HPDE6-E6E7 (cell line): ENCODE measurements around the gene PHF12.

Experiments used
- DNase-seq: peaks from one replicate; pipeline ENCODE4 v3.0.0; 2011; ENCODE audit warnings: missing footprints; ENCODE audit errors: extremely low spot score

Gene PHF12

GRCh38 chr17:28975031-28975430 lies 23.7 kb upstream of the PHF12 start:
- no peak for DNase-seq

- DNase-seq = no peak
These were observed 23.1 kb upstream of the PHF12 start for GRCh38 chr17:28974451-28974850.

GRCh38 chr17:28973425-28973824 lies 22.1 kb upstream of the PHF12 start:
- no peak for DNase-seq

- DNase-seq = no peak
These were observed 21.1 kb upstream of the PHF12 start for GRCh38 chr17:28972437-28972836.

- no peak for DNase-seq
These were observed 19.6 kb upstream of the PHF12 start for GRCh38 chr17:28970879-28971278.

GRCh38 chr17:28969706-28970393 lies 18.5 kb upstream of the PHF12 start:
- no peak for DNase-seq

- no peak for DNase-seq
These were observed 17.6 kb upstream of the PHF12 start for GRCh38 chr17:28968914-28969295.

- DNase-seq = no peak
These were observed 17.1 kb upstream of the PHF12 start for GRCh38 chr17:28968231-28968913.

- DNase-seq = no peak
These were observed 16.2 kb upstream of the PHF12 start for GRCh38 chr17:28967221-28968135.

- no peak for DNase-seq
These were observed 12.5 kb upstream of the PHF12 start for GRCh38 chr17:28963841-28964240.

- DNase-seq = no peak
These were observed 11.8 kb upstream of the PHF12 start for GRCh38 chr17:28963055-28963611.

- no peak for DNase-seq
These were observed 10.1 kb upstream of the PHF12 start for GRCh38 chr17:28961391-28961790.

GRCh38 chr17:28960256-28961061 lies 9.1 kb upstream of the PHF12 start:
- no peak for DNase-seq

- DNase-seq = no peak
These were observed 8.2 kb upstream of the PHF12 start for GRCh38 chr17:28959471-28959871.

- DNase-seq = no peak
These were observed 7.6 kb upstream of the PHF12 start for GRCh38 chr17:28958820-28959455.

- DNase-seq = no peak
These were observed 6.7 kb upstream of the PHF12 start for GRCh38 chr17:28957992-28958355.

GRCh38 chr17:28957277-28957991 lies 6.1 kb upstream of the PHF12 start:
- DNase-seq = no peak

GRCh38 chr17:28956861-28957260 lies 5.5 kb upstream of the PHF12 start:
- no peak for DNase-seq

- no peak for DNase-seq
These were observed 4.8 kb upstream of the PHF12 start for GRCh38 chr17:28956112-28956511.

- no peak for DNase-seq
These were observed 4.1 kb upstream of the PHF12 start for GRCh38 chr17:28955408-28955807.
